Uterus (tissue), 4 donors: ENCODE results near the gene THAP2. TPM values are rescaled to one million over a fixed set of nuclear protein-coding genes. Genes with fewer than 3 reads are reported as not detected.
"Not testable (repeated sequence)": the region's sequence is repeated elsewhere in the genome, so short reads cannot be mapped to it uniquely, and the experiment has no call there.

Source experiments
- DNase-seq, 2 donors: peaks; one replicate each; pipeline ENCODE4 v3.0.0-alpha.2; 2019 to 2020
- H3K27ac ChIP-seq, 2 donors: fragments of 200-600 bp; sonication (generic); 1 replicate in 1 of 2; 2 replicates in 1 of 2; pipeline ENCODE4 v1.5.1; 2016 to 2018
- H3K27me3 ChIP-seq, 2 donors: fragments of 200-600 bp; sonication (generic); one replicate each; pipeline ENCODE4 v1.5.1; 2018 to 2019; ENCODE audit warnings: control low read depth in 1 of 2
- H3K36me3 ChIP-seq, 2 donors: fragments of 200-600 bp; sonication (generic); one replicate each; pipeline ENCODE4 v1.5.1; 2019; ENCODE audit warnings: control low read depth in 1 of 2
- H3K4me1 ChIP-seq, 2 donors: fragments of 200-600 bp; sonication (generic); one replicate each; pipeline ENCODE4 v1.5.1; 2018 to 2019; ENCODE audit warnings: control low read depth in 1 of 2
- H3K4me3 ChIP-seq, 2 donors: fragments of 200-600 bp; sonication (generic); 1 replicate in 1 of 2; 2 replicates in 1 of 2; pipeline ENCODE4 v1.5.1; 2018 to 2019; ENCODE audit warnings: mild to moderate bottlenecking in 1 of 2
- H3K9me3 ChIP-seq, 2 donors: fragments of 200-600 bp; sonication (generic); one replicate each; pipeline ENCODE4 v1.5.1; 2019; ENCODE audit warnings: control low read depth in 1 of 2
- CTCF ChIP-seq, 4 experiments: fragments of 200-600 bp in 2 of 4; fragments of 450-650 bp in 2 of 4; sonication (generic) in 2 of 4; IDR thresholded peaks; one replicate each; pipeline ENCODE4 v1.5.1; 2016 to 2019; ENCODE audit warnings: antibody characterized with exemption in 4 of 4, mild to moderate bottlenecking in 2 of 4, moderate library complexity in 1 of 4
- POLR2A ChIP-seq, 2 donors: fragments of 450-650 bp; IDR thresholded peaks; one replicate each; pipeline ENCODE4 v1.6.1; 2016; ENCODE audit warnings: antibody characterized with exemption in 2 of 2, mild to moderate bottlenecking in 1 of 2, moderate library complexity in 1 of 2
- intact Hi-C: fragments of 100-400 bp; cut with DNase I; formaldehyde crosslinking; loops from one replicate; pipeline ENCODE4 v1.15.1; 2023; ENCODE audit warnings: low total_unique reads
- total RNA-seq, 4 donors: library from RNA; depleted of rRNA in 3 of 4; stranded (reverse); fragments of >200 nt in 3 of 4; gene quantifications; one replicate each; pipeline versions ENCODE4 v1.1.0 to v1.2.4, GENCODE V29; 2014 to 2023
- donor health status: DM: yes; HTN: yes; CAD: no.

THAP2 gene
- total RNA-seq, 4 donors from 2014 or later, result 0.88 to 12.8 (median 5.4) TPM

DNA sequence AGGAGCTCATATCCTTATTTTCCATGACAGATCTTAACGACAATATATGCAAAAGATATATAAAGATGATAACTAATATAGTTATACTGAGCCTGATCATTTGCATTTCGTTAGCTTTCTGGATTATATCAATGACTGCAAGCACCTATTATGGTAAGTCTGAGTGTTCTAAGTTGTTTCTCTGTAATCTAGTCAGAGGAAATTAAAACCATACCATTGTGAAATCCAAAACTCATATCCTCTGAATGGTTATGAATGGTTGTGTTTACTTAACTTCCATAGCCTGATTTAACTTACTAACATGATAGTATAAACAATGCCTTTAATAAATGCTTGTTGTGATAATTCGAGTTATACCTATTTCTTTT lies 22.5 kb downstream of the THAP2 start:
- Histone ChIP-seq H3K4me3 (peak overlapping the region; percentile 81 to 85), H3K36me3 (no peaks in the 10 kb centered on the region), H3K4me1 (peaks cover 0 to 2% of the 10 kb centered on the region in 2 donors), H3K27me3 (no peaks in the 10 kb centered on the region), H3K27ac (peak overlapping the region; percentile 90 to 91), H3K9me3 (no peaks in the 10 kb centered on the region)
- TF ChIP-seq POLR2A (IDR thresholded peaks at IDR 0.05), result no peak
- no peak for TF ChIP-seq CTCF (IDR thresholded peaks at IDR 0.05)
- intact Hi-C loops, result no loop called here
- DNase-seq, result no peak

- Histone ChIP-seq H3K27ac (peak overlapping the region; percentile 90 to 91), H3K4me3 (peak overlapping the region; percentile 81 to 85)
- H3K27me3 ChIP-seq, H3K9me3 ChIP-seq, H3K36me3 ChIP-seq, H3K4me1 ChIP-seq, intact Hi-C loops, DNase-seq: not testable (repeated sequence)
Observed at GRCh38 chr12:71687172-71687571, 23.1 kb downstream of the THAP2 start.

- Histone ChIP-seq H3K27ac (no peak overlapping the region), H3K4me3 (no peak overlapping the region), H3K4me1 (peaks cover 0 to 2% of the 10 kb centered on the region in 2 donors), H3K9me3 (no peaks in the 10 kb centered on the region), H3K27me3 (no peaks in the 10 kb centered on the region), H3K36me3 (no peaks in the 10 kb centered on the region)
- DNase-seq, result no peak
- intact Hi-C loops, result no loop called here
- TF ChIP-seq CTCF (IDR thresholded peaks at IDR 0.05), result no peak
Observed at GRCh38 chr12:71688961-71689570, 25.0 kb downstream of the THAP2 start.

GRCh38 chr12:71691504-71692129 lies 27.5 kb downstream of the THAP2 start:
- Histone ChIP-seq H3K36me3 (no peaks in the 10 kb centered on the region), H3K27me3 (no peaks in the 10 kb centered on the region), H3K9me3 (no peaks in the 10 kb centered on the region), H3K4me3 (no peak overlapping the region), H3K27ac (no peak overlapping the region), H3K4me1 (no peaks in the 10 kb centered on the region)
- DNase-seq, result no peak
- intact Hi-C loops, result no loop called here
- TF ChIP-seq POLR2A (IDR thresholded peaks at IDR 0.05) (no peak), CTCF (IDR thresholded peaks at IDR 0.05) (no peak)

- Histone ChIP-seq H3K27ac (no peak overlapping the region), H3K27me3 (no peaks in the 10 kb centered on the region), H3K9me3 (no peaks in the 10 kb centered on the region), H3K4me3 (no peak overlapping the region), H3K36me3 (no peaks in the 10 kb centered on the region), H3K4me1 (no peaks in the 10 kb centered on the region)
- intact Hi-C loops, result no loop called here
- no peak for DNase-seq
- TF ChIP-seq POLR2A (IDR thresholded peaks at IDR 0.05), result no peak
- no peak for TF ChIP-seq CTCF (IDR thresholded peaks at IDR 0.05)
Observed at GRCh38 chr12:71693126-71693525, 29.0 kb downstream of the THAP2 start.

- H3K36me3 ChIP-seq, H3K27me3 ChIP-seq, H3K4me1 ChIP-seq, intact Hi-C loops, H3K4me3 ChIP-seq, DNase-seq, H3K27ac ChIP-seq, H3K9me3 ChIP-seq: not testable (repeated sequence)
Observed at GRCh38 chr12:71693651-71694050, 29.6 kb downstream of the THAP2 start.
